ENCODE results near the gene DNER.
"Not testable (repeated sequence)": the region's sequence is repeated elsewhere in the genome, so short reads cannot be mapped to it uniquely, and the experiment has no call there.

DNER gene, protein sequence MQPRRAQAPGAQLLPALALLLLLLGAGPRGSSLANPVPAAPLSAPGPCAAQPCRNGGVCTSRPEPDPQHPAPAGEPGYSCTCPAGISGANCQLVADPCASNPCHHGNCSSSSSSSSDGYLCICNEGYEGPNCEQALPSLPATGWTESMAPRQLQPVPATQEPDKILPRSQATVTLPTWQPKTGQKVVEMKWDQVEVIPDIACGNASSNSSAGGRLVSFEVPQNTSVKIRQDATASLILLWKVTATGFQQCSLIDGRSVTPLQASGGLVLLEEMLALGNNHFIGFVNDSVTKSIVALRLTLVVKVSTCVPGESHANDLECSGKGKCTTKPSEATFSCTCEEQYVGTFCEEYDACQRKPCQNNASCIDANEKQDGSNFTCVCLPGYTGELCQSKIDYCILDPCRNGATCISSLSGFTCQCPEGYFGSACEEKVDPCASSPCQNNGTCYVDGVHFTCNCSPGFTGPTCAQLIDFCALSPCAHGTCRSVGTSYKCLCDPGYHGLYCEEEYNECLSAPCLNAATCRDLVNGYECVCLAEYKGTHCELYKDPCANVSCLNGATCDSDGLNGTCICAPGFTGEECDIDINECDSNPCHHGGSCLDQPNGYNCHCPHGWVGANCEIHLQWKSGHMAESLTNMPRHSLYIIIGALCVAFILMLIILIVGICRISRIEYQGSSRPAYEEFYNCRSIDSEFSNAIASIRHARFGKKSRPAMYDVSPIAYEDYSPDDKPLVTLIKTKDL

DNA sequence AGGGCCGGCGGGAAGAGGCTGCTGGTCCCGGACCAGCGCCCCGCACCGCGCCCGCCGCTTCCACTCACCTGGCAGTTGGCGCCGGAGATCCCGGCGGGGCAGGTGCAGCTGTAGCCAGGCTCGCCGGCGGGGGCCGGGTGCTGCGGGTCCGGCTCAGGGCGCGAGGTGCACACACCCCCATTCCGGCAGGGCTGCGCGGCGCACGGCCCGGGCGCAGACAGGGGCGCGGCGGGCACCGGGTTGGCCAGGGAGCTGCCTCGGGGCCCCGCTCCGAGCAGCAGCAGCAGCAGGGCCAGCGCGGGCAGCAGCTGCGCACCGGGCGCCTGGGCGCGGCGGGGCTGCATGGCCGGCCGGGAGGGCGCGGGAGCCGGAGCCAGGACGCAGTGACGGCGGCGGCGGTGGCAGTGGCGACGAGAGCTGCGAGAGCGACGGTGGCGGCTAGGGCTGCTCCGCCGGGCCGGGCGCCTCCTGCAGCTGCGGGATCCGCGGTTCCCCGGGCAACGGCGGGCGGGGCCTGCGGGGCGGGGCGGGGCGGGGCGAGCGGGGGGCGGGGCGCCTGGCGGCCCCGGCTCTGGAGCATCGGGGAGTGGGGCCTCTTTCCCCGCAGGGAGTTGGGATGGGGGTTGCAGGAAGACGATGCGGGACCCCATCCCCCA, at the start of gene DNER:
Gene DNER (minus strand): TSS at position 476 of the 656 bp plus-strand sequence. CDS start 132 bp downstream, at position 344.
- H3K4me3 ChIP-seq (ENCODE audit: low read depth, low read length): peak within 1 kb of the TSS; percentile 69

GRCh38 chr2:229761663-229762062, 47.3 kb upstream of the DNER start:
- Histone ChIP-seq H3K9me3 (ENCODE audit: control insufficient read depth, insufficient read depth, low read length) (no peaks in the 10 kb centered on the region), H3K27me3 (ENCODE audit: control insufficient read depth, insufficient read depth, low read length) (no peaks in the 10 kb centered on the region), H3K9ac (ENCODE audit: low read depth, low read length) (no peak overlapping the region), H3K4me1 (ENCODE audit: control insufficient read depth, insufficient read depth, low read length) (peaks cover 6% of the 10 kb centered on the region), H3K4me3 (ENCODE audit: low read depth, low read length) (no peak overlapping the region), H3K36me3 (ENCODE audit: control insufficient read depth, insufficient read depth, low read length) (no peaks in the 10 kb centered on the region)

More for the DNA sequence above, at the start of gene DNER:
- no peak within 1 kb of the TSS for H3K9ac ChIP-seq (ENCODE audit: low read depth, low read length)
- peaks cover 49% of the 10 kb centered on the region for H3K27me3 ChIP-seq (ENCODE audit: control insufficient read depth, insufficient read depth, low read length)
- H3K9me3 ChIP-seq (ENCODE audit: control insufficient read depth, insufficient read depth, low read length): no peaks in the 10 kb centered on the region
- H3K36me3 ChIP-seq (ENCODE audit: control insufficient read depth, insufficient read depth, low read length): no peaks in the 10 kb centered on the region
- peaks cover 4% of the 10 kb centered on the region for H3K4me1 ChIP-seq (ENCODE audit: control insufficient read depth, insufficient read depth, low read length)

GRCh38 chr2:229757462-229757861, 43.1 kb upstream of the DNER start:
- H3K9ac ChIP-seq (ENCODE audit: low read depth, low read length); H3K27me3 ChIP-seq (ENCODE audit: control insufficient read depth, insufficient read depth, low read length); H3K4me3 ChIP-seq (ENCODE audit: low read depth, low read length); H3K4me1 ChIP-seq (ENCODE audit: control insufficient read depth, insufficient read depth, low read length); H3K36me3 ChIP-seq (ENCODE audit: control insufficient read depth, insufficient read depth, low read length); H3K9me3 ChIP-seq (ENCODE audit: control insufficient read depth, insufficient read depth, low read length): not testable (repeated sequence)

- H3K9me3 ChIP-seq (ENCODE audit: control insufficient read depth, insufficient read depth, low read length): no peaks in the 10 kb centered on the region
- peaks cover 5% of the 10 kb centered on the region for H3K4me1 ChIP-seq (ENCODE audit: control insufficient read depth, insufficient read depth, low read length)
- H3K36me3 ChIP-seq (ENCODE audit: control insufficient read depth, insufficient read depth, low read length): no peaks in the 10 kb centered on the region
- no peak overlapping the region for H3K9ac ChIP-seq (ENCODE audit: low read depth, low read length)
- no peaks in the 10 kb centered on the region for H3K27me3 ChIP-seq (ENCODE audit: control insufficient read depth, insufficient read depth, low read length)
- no peak overlapping the region for H3K4me3 ChIP-seq (ENCODE audit: low read depth, low read length)
These were observed 38.8 kb upstream of the DNER start for GRCh38 chr2:229752970-229753729.

DNA sequence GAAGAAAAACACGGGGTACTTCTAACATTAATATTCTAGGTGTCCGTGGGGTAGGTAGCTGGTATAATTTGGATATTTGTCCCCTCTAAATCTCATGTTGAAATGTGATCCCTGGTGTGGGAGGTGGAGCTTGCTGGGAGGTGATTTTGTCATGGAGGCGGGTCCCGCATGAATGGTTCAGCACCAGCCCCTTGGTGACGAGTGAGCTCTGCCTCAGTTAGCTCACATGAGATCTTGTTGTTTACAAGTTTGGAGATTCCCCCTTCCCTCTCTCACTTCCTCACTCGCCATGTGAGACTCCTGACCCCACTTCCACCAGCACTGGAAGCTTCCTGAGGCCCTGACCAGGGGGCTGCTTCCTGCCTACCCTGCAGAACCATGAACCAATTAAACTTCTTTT, 35.4 kb upstream of the DNER start:
- no peak overlapping the region for H3K4me3 ChIP-seq (ENCODE audit: low read depth, low read length)
- peaks cover 5% of the 10 kb centered on the region for H3K4me1 ChIP-seq (ENCODE audit: control insufficient read depth, insufficient read depth, low read length)
- H3K9me3 ChIP-seq (ENCODE audit: control insufficient read depth, insufficient read depth, low read length): no peaks in the 10 kb centered on the region
- no peaks in the 10 kb centered on the region for H3K27me3 ChIP-seq (ENCODE audit: control insufficient read depth, insufficient read depth, low read length)
- H3K36me3 ChIP-seq (ENCODE audit: control insufficient read depth, insufficient read depth, low read length): no peaks in the 10 kb centered on the region
- H3K9ac ChIP-seq (ENCODE audit: low read depth, low read length): no peak overlapping the region

DNA sequence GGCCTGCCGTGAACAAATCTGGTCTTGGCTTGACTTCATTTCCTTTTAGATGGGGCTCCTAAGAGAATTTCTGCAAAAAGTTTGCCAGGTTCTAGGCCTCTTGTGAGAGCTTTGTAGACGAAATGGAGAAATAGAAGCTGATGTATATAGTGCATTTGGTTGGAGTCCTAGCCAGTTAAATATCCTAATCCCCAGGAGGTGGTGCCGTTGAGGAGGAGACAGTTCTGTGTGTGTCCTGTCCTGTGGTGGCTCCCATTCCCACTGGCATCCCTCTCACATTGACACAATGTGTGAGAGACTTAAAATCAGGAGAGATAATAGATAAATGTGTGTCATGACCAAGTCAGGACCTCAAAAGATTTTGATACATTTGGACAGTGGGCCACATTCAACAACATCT, 34.6 kb upstream of the DNER start:
- H3K36me3 ChIP-seq (ENCODE audit: control insufficient read depth, insufficient read depth, low read length): no peaks in the 10 kb centered on the region
- H3K27me3 ChIP-seq (ENCODE audit: control insufficient read depth, insufficient read depth, low read length): no peaks in the 10 kb centered on the region
- no peak overlapping the region for H3K4me3 ChIP-seq (ENCODE audit: low read depth, low read length)
- H3K4me1 ChIP-seq (ENCODE audit: control insufficient read depth, insufficient read depth, low read length): peaks cover 5% of the 10 kb centered on the region
- no peaks in the 10 kb centered on the region for H3K9me3 ChIP-seq (ENCODE audit: control insufficient read depth, insufficient read depth, low read length)
- no peak overlapping the region for H3K9ac ChIP-seq (ENCODE audit: low read depth, low read length)

DNA sequence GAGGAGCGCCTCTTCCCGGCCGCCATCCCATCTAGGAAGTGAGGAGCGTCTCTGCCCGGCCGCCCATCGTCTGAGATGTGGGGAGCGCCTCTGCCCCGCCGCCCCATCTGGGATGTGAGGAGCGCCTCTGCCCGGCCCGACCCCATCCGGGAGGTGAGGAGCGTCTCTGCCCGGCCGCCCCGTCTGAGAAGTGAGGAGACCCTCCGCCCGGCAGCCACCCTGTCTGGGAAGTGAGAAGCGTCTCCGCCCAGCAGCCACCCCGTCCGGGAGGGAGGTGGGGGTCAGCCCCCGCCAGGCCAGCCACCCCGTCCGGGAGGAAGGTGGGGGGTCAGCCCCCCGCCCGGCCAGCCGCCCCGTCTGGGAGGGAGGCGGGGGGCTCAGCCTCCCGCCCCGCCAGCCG, 28.3 kb upstream of the DNER start:
- not testable (repeated sequence) for H3K9ac ChIP-seq (ENCODE audit: low read depth, low read length); H3K27me3 ChIP-seq (ENCODE audit: control insufficient read depth, insufficient read depth, low read length); H3K36me3 ChIP-seq (ENCODE audit: control insufficient read depth, insufficient read depth, low read length); H3K9me3 ChIP-seq (ENCODE audit: control insufficient read depth, insufficient read depth, low read length); H3K4me3 ChIP-seq (ENCODE audit: low read depth, low read length); H3K4me1 ChIP-seq (ENCODE audit: control insufficient read depth, insufficient read depth, low read length)

DNA sequence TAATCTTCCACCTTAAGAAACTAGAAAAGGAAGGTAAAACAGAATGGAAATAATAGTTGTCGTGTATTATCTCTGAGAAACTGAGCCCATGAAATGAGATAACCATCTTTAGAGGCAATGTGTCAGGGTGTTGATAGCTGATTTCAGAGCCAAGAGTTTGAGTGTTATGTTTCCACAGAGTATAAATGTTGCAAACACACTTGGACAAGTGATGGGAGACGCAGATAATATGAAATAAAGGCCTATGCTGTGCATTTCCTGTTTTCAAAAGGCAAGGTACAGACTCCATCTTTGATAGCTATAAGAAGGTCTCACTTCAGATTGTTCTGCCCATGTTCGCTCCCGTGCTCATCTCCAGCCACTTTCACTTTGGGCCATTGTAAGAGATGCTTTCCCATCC, 25.9 kb upstream of the DNER start:
- H3K36me3 ChIP-seq (ENCODE audit: control insufficient read depth, insufficient read depth, low read length): peaks cover 3% of the 10 kb centered on the region
- H3K9ac ChIP-seq (ENCODE audit: low read depth, low read length): no peak overlapping the region
- H3K9me3 ChIP-seq (ENCODE audit: control insufficient read depth, insufficient read depth, low read length): peaks cover 8% of the 10 kb centered on the region
- no peaks in the 10 kb centered on the region for H3K4me1 ChIP-seq (ENCODE audit: control insufficient read depth, insufficient read depth, low read length)
- no peak overlapping the region for H3K4me3 ChIP-seq (ENCODE audit: low read depth, low read length)
- H3K27me3 ChIP-seq (ENCODE audit: control insufficient read depth, insufficient read depth, low read length): no peaks in the 10 kb centered on the region

GRCh38 chr2:229738024-229738625, 23.8 kb upstream of the DNER start:
- H3K9me3 ChIP-seq (ENCODE audit: control insufficient read depth, insufficient read depth, low read length): peaks cover 11% of the 10 kb centered on the region
- H3K27me3 ChIP-seq (ENCODE audit: control insufficient read depth, insufficient read depth, low read length): no peaks in the 10 kb centered on the region

GRCh38 chr2:229734410-229734809, 20.1 kb upstream of the DNER start:
- H3K4me3 ChIP-seq (ENCODE audit: low read depth, low read length): no peak overlapping the region
- peaks cover 11% of the 10 kb centered on the region for H3K4me1 ChIP-seq (ENCODE audit: control insufficient read depth, insufficient read depth, low read length)
- H3K9me3 ChIP-seq (ENCODE audit: control insufficient read depth, insufficient read depth, low read length): peaks cover 11% of the 10 kb centered on the region
- H3K27me3 ChIP-seq (ENCODE audit: control insufficient read depth, insufficient read depth, low read length): no peaks in the 10 kb centered on the region
- no peak overlapping the region for H3K9ac ChIP-seq (ENCODE audit: low read depth, low read length)
- H3K36me3 ChIP-seq (ENCODE audit: control insufficient read depth, insufficient read depth, low read length): peaks cover 3% of the 10 kb centered on the region

More at GRCh38 chr2:229738024-229738625, 23.8 kb upstream of the DNER start:
- Histone ChIP-seq H3K36me3 (ENCODE audit: control insufficient read depth, insufficient read depth, low read length) (peaks cover 3% of the 10 kb centered on the region), H3K4me3 (ENCODE audit: low read depth, low read length) (no peak overlapping the region), H3K4me1 (ENCODE audit: control insufficient read depth, insufficient read depth, low read length) (peaks cover 11% of the 10 kb centered on the region), H3K9ac (ENCODE audit: low read depth, low read length) (no peak overlapping the region)

All from iPS-15b (cell line).